ENCODE data around the gene GPR158.

GPR158 gene

GRCh38 chr10:25198151-25198550 lies 23.4 kb downstream of the GPR158 start:
- Histone ChIP-seq H2AFZ (ENCODE audit: low read depth, low read length) (no peak overlapping the region), H4K20me1 (ENCODE audit: insufficient read depth, low read length) (no peaks in the 10 kb centered on the region), H3K9ac (ENCODE audit: low read depth, low read length) (no peak overlapping the region), H3K9me3 (ENCODE audit: insufficient read depth, low read length, severe bottlenecking) (no peaks in the 10 kb centered on the region), H3K27ac (ENCODE audit: low read length) (no peak overlapping the region), H3K4me1 (ENCODE audit: insufficient read depth, low read length) (no peaks in the 10 kb centered on the region), H3K79me2 (ENCODE audit: insufficient read depth, low read length) (no peaks in the 10 kb centered on the region), H3K36me3 (ENCODE audit: insufficient read depth, low read length) (no peaks in the 10 kb centered on the region), H3K4me2 (ENCODE audit: insufficient read depth, low read length) (no peak overlapping the region), H3K27me3 (ENCODE audit: insufficient read depth, low read length, poor library complexity) (peaks cover 6% of the 10 kb centered on the region), H3K4me3 (ENCODE audit: low read depth in 1 of 2, low read length in 2 of 2) (no peak overlapping the region)
- TF ChIP-seq EZH2 (IDR thresholded peaks at IDR 0.05; ENCODE audit: borderline replicate concordance, low read depth, low read length, severe bottlenecking) (no peak), CTCF (IDR thresholded peaks at IDR 0.05; ENCODE audit: borderline replicate concordance, extremely low read depth, low read length, poor library complexity, severe bottlenecking) (no peak)
- ATAC-seq (ENCODE audit: insufficient read depth, low read depth) (no peak), DNase-seq (no peak)

GRCh38 chr10:25206693-25207414 lies 32.1 kb downstream of the GPR158 start:
- no peak overlapping the region for H3K27ac ChIP-seq (ENCODE audit: low read length)
- H3K27me3 ChIP-seq (ENCODE audit: insufficient read depth, low read length, poor library complexity): no peaks in the 10 kb centered on the region
- H3K4me3 ChIP-seq (ENCODE audit: low read depth in 1 of 2, low read length in 2 of 2): no peak overlapping the region
- H3K9ac ChIP-seq (ENCODE audit: low read depth, low read length): no peak overlapping the region
- no peaks in the 10 kb centered on the region for H3K9me3 ChIP-seq (ENCODE audit: insufficient read depth, low read length, severe bottlenecking)
- no peaks in the 10 kb centered on the region for H3K36me3 ChIP-seq (ENCODE audit: insufficient read depth, low read length)
- no peaks in the 10 kb centered on the region for H4K20me1 ChIP-seq (ENCODE audit: insufficient read depth, low read length)
- ATAC-seq (ENCODE audit: insufficient read depth, low read depth) (no peak), DNase-seq (no peak)
- H3K4me2 ChIP-seq (ENCODE audit: insufficient read depth, low read length): no peak overlapping the region
- TF ChIP-seq CTCF (IDR thresholded peaks at IDR 0.05; ENCODE audit: borderline replicate concordance, extremely low read depth, low read length, poor library complexity, severe bottlenecking): no peak
- no peak for TF ChIP-seq EZH2 (IDR thresholded peaks at IDR 0.05; ENCODE audit: borderline replicate concordance, low read depth, low read length, severe bottlenecking)
- H3K4me1 ChIP-seq (ENCODE audit: insufficient read depth, low read length): no peaks in the 10 kb centered on the region
- no peaks in the 10 kb centered on the region for H3K79me2 ChIP-seq (ENCODE audit: insufficient read depth, low read length)
- H2AFZ ChIP-seq (ENCODE audit: low read depth, low read length): no peak overlapping the region

- H3K79me2 ChIP-seq (ENCODE audit: insufficient read depth, low read length): no peaks in the 10 kb centered on the region
- no peak overlapping the region for H3K4me2 ChIP-seq (ENCODE audit: insufficient read depth, low read length)
- H3K27ac ChIP-seq (ENCODE audit: low read length): no peak overlapping the region
- H4K20me1 ChIP-seq (ENCODE audit: insufficient read depth, low read length): no peaks in the 10 kb centered on the region
- no peaks in the 10 kb centered on the region for H3K4me1 ChIP-seq (ENCODE audit: insufficient read depth, low read length)
- no peaks in the 10 kb centered on the region for H3K27me3 ChIP-seq (ENCODE audit: insufficient read depth, low read length, poor library complexity)
- TF ChIP-seq EZH2 (IDR thresholded peaks at IDR 0.05; ENCODE audit: borderline replicate concordance, low read depth, low read length, severe bottlenecking): no peak
- no peak for TF ChIP-seq CTCF (IDR thresholded peaks at IDR 0.05; ENCODE audit: borderline replicate concordance, extremely low read depth, low read length, poor library complexity, severe bottlenecking)
- no peak for DNase-seq
- no peaks in the 10 kb centered on the region for H3K9me3 ChIP-seq (ENCODE audit: insufficient read depth, low read length, severe bottlenecking)
- no peak overlapping the region for H3K9ac ChIP-seq (ENCODE audit: low read depth, low read length)
- ATAC-seq (ENCODE audit: insufficient read depth, low read depth): no peak
- H3K36me3 ChIP-seq (ENCODE audit: insufficient read depth, low read length): no peaks in the 10 kb centered on the region
- H2AFZ ChIP-seq (ENCODE audit: low read depth, low read length): no peak overlapping the region
- H3K4me3 ChIP-seq (ENCODE audit: low read depth in 1 of 2, low read length in 2 of 2): no peak overlapping the region
Observed at GRCh38 chr10:25209618-25210017, 34.8 kb downstream of the GPR158 start.
